ENCODE data around the gene LMOD3.

LMOD3 gene

GRCh38 chr3:69091389-69092029, 30.9 kb downstream of the LMOD3 start:
- no peak for DNase-seq

DNA sequence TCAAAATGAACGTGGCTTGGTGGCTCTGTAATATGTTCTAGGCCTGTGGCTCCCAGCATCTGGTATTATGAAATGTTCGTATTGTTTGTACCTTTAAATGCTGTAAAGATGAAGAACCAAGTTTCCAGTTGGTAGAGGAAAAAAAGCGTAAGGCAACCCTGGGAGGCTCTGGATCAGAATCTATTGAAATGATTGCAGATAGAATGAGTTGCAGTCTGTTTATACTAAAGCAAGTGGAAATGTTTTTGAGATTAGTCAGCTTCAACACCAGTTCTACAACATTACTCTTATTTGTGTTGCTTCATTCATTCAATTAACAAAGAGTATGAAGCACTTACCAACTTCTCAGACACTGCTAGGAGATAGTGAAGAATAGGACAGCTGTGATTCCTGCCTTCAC, 32.4 kb downstream of the LMOD3 start:
- peak; percentile 67 for DNase-seq

DNA sequence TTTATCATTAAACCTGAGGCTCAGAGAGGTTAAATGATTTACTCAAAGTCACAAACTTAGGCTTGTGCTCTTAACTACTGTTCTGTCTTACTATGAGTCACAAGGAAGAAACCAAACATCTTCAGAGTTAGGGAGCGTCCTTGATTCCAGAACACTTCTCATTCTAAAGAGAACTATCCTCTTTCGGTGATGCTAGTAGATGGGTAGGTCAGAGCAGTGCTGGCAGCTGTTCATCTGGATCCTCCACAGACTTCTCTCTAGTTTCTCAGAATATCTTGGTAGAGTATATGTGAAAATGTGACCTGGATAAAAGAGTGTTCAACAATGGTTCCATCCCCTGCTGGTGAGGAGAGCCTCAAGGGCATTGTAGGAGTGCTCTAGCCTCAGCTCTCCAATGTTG, 34.3 kb downstream of the LMOD3 start:
- DNase-seq = peak; percentile 34

GRCh38 chr3:69087030-69087791, 35.2 kb downstream of the LMOD3 start:
- no peak for DNase-seq

- DNase-seq = peak; percentile 89
These were observed 36.3 kb downstream of the LMOD3 start for GRCh38 chr3:69085833-69086722.

GRCh38 chr3:69085168-69085832, 37.1 kb downstream of the LMOD3 start:
- DNase-seq = peak; percentile 37

DNA sequence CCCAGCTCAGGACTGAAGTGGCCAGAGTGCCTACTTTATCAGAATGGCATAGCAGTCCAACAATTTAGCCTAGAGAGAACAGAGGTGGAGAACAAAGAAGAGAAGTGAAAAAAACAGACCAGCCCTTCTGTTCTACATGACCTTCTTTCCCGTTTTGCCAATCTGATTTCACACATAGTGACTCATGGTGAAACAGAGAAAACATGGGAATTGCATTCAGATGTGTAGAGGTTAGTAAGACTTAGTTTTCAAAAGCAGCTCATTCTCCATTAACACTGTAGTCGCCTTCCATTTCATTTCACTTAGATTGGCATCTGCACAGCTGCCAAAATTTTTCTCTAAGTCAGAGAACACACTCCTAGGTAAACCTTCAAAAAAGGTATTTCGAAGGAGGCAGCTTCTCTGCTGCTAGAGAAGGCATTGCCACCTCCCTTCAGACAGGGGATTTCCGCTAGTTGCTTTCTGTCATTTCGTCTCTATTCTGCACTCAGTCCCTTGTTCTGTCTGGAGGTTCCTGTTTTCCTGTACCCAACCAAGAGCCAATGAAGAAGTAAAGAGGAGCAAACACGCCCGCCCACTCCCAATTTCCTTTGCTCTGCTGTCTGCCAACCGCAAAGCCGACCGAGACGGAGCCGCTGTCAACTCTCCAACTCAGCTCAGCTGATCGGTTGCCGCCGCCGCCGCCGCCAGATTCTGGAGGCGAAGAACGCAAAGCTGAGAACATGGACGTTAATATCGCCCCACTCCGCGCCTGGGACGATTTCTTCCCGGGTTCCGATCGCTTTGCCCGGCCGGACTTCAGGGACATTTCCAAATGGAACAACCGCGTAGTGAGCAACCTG, 37.8 kb downstream of the LMOD3 start, which contains the start of gene ARL6IP5:
Gene ARL6IP5 (plus strand): TSS at position 612 of the 842 bp plus-strand sequence. CDS start 111 bp downstream, at position 723.
- DNase-seq = peak; percentile 94

GRCh38 chr3:69082805-69083204, 39.6 kb downstream of the LMOD3 start:
- peak; percentile 85 for DNase-seq

DNA sequence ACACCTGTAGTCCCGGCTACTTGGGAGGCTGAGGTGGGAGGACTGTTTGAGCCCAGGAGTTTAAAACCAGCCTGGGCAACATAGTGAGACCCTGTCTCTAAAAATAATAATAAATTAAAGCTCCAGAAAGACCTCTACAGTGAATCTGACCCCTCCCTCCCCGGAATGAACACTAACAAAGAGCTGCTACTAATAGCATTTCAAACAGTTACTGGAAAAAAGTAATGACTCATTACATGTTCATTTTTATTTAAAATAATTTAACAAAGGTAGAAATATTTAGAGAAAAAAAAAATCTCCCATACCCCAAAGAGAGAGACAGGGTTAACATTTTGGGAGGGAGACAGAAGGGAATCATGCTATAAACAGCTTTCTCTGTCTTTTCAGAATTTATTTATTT, 40.0 kb downstream of the LMOD3 start:
- no peak for DNase-seq

GRCh38 chr3:69081583-69082262, 40.7 kb downstream of the LMOD3 start:
- peak; percentile 27 for DNase-seq

DNA sequence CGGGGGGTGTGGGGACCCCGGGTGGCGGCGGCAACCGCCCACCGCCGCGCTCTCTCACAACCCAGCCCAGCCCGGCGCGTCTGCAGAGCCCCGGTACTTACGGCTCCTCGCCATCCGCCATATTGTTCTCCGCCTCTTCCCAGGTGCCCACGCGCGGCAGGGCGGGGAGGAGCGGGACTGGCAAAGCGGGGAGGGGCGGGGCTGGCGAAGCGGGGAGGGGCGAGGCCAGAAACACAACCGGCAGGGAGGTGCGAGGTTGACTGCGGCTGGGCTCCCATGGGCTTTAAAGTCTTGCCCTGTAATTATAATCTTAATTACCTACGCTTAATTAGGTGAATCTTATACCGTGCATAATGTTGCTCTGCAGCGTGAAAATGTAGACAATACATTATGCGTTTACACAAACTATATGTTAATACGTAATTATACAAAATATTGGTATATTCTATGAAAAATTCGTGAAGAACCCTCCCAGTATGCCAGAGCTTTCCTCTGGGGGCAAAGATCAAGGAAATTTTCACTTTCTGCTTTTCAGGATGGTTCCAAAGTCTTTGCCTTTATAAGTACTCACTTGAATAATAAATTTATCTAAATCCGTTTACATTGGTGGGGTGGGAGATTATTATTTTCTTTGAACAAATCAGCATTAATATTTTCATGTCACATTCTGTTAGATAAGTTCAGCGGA, 42.0 kb downstream of the LMOD3 start, which contains the start of gene UBA3:
Gene UBA3 (minus strand): TSS at position 133 of the 688 bp plus-strand sequence. CDS start 12 bp downstream, at position 121.
- peak; percentile 86 for DNase-seq

DNA sequence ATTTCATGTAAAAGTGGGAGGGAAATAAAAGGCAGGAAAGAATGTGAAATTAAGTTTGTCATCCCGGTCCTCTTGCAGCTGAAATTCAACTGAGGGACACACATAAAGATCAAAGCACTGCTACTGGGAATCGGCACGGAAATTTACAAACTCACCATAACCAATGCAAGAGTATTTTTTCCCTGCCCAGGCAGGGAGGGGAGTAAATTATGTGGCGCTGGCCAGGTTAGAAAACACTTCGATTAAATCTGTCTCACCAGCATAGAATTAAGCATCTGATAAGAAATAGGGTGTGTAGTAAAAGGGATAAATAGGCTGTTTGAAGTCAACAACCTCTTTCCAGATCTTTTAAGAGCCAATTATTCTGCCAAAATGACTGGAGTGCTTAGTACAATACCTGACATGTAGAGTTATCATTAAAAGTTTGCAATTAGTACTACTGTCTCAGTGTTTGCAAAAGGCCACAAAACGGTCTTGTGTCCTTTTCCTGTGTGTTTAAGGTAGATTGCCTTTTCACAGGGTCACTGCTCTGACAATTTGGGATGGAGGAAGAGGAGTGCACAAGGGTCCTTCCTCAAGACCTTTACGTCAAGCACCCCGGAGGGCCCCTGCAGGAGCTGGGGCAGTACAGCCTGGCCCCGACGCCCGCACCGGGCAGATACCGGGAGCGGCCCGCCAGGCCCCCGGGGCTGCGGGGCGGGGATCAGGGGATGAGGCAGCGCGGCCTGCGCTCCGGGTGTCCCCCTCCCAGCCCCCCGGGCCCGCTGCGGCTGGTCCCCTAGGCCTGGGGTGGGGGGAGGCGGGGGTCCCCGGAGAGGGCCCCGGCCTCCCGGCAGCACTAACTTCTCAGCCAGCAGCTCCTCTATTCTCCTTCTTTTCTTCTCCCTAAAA, 42.9 kb downstream of the LMOD3 start:
- DNase-seq = no peak

DNA sequence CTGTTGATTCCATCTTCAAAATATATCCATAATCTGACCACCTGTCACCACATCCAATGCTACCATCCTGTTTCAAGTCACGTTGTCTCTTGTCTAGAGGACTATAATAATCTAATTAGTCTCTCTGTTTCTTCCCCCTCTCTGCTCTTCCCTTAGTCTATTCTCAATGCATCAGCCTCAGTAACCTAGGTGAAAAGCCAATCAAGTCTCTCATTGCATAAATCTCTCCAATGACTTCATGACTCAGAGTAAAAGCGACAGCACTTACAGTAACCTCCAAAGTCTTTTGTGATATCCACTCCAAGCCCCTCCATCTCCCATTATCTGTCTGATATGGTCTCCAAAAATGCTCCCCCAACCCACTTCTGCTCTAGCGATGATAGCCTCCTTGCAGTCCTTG, 49.5 kb downstream of the LMOD3 start:
- DNase-seq = no peak

DNA sequence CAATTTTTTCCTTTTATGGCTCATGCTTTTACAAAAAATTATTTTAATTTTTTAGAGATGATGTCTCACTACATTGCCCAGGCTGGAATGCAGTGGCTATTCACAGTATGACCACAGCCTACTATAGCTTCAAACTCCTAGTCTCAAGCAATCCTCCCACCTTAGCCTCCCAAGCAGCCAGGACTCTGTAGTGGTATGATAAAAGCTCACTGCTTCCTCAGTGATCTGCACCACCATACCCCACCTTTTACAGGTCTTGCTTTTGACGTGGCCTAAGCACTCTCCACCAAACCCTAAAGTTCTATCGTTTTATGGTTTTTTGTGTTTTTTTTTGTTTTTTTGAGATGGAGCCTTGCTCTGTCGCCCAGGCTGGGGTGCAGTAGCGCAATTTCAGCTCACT, 56.3 kb downstream of the LMOD3 start:
- DNase-seq = no peak

GRCh38 chr3:69065318-69065964, 57.0 kb downstream of the LMOD3 start:
- no peak for DNase-seq

DNA sequence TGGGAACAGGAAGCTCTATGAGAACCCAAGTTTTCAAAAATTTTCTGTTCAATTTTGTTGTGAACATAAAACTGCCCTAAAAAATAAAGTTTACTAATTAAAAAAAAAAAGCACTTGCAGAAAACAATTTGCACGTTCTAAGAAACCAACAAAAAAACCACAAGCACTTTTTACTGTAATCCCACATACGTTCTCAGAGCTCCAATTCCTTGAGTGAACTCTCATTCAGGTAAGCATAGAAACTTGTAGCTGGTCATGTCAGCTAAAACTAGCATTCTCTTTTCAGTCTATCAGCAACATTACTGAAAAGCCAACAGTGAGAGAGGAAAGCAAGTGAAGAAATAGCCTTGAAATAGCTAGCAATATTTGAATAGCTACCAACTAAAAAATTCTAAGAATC, 58.8 kb downstream of the LMOD3 start:
- DNase-seq = no peak

DNA sequence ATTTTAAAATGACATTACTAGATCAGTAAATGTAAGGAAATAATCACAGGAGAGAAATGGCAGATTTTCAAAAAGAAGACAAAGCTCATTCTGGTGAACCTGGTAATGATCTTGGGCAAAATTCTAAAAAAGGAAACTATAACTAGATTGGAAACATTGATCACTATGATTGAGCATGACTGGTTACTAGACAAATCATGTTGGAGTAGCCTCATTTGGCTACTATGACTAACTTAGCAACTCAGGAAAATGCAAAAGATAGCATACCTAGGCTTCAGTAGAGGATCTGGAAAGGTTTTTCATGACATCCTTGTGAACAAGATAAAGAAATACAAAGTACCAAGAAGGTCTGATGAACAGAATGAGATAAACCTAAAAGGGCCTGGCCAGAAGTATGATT, 62.7 kb downstream of the LMOD3 start:
- no peak for DNase-seq

GRCh38 chr3:69058947-69059224, 63.5 kb downstream of the LMOD3 start:
- DNase-seq = no peak
